Mucosa of descending colon (tissue), 3 donors: ENCODE results near the gene CPA5. TPM values are rescaled to one million over a fixed set of nuclear protein-coding genes. Genes with fewer than 3 reads are reported as not detected.

Experiments used
- ATAC-seq: fragments of 200-7000 bp; cut with Tn5 transposase; one replicate; pipeline ENCODE4 v1.9.1; 2020; ENCODE audit warnings: mild to moderate bottlenecking, moderate library complexity
- DNase-seq, 3 donors: peaks; one replicate each; pipeline ENCODE4 v3.0.0-alpha.2; 2020
- H3K36me3 ChIP-seq: fragments of 200-600 bp; one replicate; pipeline ENCODE4 v1.8.0; 2021; ENCODE audit warnings: low read depth, mild to moderate bottlenecking
- H3K4me1 ChIP-seq: fragments of 200-600 bp; one replicate; pipeline ENCODE4 v1.8.0; 2021; ENCODE audit warnings: low read depth, mild to moderate bottlenecking
- H3K4me3 ChIP-seq: fragments of 200-600 bp; one replicate; pipeline ENCODE4 v1.8.0; 2021; ENCODE audit warnings: mild to moderate bottlenecking
- H3K9me3 ChIP-seq: fragments of 200-600 bp; one replicate; pipeline ENCODE4 v1.8.0; 2021; ENCODE audit warnings: mild to moderate bottlenecking
- intact Hi-C, 2 donors: fragments of 100-400 bp; cut with DNase I in 1 of 2; cut with micrococcal nuclease in 1 of 2; formaldehyde crosslinking; loops; one replicate each; pipeline versions ENCODE4 v1.11.0 to v1.11.1; 2022; cut with DNase I, micrococcal nuclease
- total RNA-seq, 3 donors: library from RNA; stranded (reverse); fragmentation: NEBNext Ultra II Directional in 2 of 3; extraction: Animal tissue kit (Norgen Biotek cat#: 25700) in 2 of 3; gene quantifications; one replicate each; pipeline versions ENCODE4 v1.2.1 to v1.2.4, GENCODE V29; 2021 to 2023
- TF ChIP-seq, protein P1 (sequence below): fragments of 200-600 bp; IDR thresholded peaks from one replicate; pipeline ENCODE4 v1.8.0; 2022; ENCODE audit warnings: antibody characterized with exemption, mild to moderate bottlenecking
- donor health status: DM: no; HTN: no; CAD: no; lungs with moderate emphysema.
- donor health status: DM: no; HTN: no; CAD: no.
- donor health status: DM: no; HTN: yes; CAD: no.

The CPA5 gene
- total RNA-seq, 3 donors from 2014 or later = not detected

DNA sequence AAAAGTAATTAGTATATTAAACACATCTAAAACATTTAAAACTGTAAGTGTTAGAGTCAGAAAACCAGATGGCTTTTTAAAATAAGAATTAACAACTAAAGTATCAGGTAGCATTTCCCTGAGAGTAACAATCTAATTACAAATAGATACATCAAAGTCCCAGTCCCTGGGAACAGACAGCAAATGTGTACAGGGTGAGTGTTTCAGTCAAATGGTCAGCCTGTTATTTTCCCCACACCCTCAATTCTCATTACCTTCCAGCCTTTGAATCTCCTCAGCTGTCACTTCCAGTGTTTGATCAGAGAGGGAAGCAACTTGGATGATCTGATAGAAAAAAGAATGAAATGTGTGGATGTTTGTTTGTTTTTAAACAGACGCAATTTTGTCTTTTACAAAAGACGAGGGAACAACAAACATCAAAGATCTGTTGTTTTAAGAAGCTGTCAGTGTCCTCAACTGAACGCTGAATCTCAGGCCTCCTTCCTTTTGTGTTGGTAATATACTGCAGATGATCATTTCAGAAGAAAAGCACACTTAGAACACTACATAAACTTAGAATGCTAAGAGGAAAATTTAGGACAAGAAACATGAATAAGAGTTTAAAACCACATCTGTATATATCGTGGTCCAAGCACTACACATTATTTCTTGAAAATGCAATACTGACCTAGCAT lies 66.4 kb downstream of the CPA5 start:
- intact Hi-C loops = no loop called here
- TF ChIP-seq, protein P1, sequence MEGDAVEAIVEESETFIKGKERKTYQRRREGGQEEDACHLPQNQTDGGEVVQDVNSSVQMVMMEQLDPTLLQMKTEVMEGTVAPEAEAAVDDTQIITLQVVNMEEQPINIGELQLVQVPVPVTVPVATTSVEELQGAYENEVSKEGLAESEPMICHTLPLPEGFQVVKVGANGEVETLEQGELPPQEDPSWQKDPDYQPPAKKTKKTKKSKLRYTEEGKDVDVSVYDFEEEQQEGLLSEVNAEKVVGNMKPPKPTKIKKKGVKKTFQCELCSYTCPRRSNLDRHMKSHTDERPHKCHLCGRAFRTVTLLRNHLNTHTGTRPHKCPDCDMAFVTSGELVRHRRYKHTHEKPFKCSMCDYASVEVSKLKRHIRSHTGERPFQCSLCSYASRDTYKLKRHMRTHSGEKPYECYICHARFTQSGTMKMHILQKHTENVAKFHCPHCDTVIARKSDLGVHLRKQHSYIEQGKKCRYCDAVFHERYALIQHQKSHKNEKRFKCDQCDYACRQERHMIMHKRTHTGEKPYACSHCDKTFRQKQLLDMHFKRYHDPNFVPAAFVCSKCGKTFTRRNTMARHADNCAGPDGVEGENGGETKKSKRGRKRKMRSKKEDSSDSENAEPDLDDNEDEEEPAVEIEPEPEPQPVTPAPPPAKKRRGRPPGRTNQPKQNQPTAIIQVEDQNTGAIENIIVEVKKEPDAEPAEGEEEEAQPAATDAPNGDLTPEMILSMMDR = no peak
- H3K9me3 ChIP-seq = no peaks in the 10 kb centered on the region
- H3K36me3 ChIP-seq = no peaks in the 10 kb centered on the region
- ATAC-seq (no peak), DNase-seq (no peak)
- H3K4me3 ChIP-seq = no peak overlapping the region
- H3K4me1 ChIP-seq = no peaks in the 10 kb centered on the region

DNA sequence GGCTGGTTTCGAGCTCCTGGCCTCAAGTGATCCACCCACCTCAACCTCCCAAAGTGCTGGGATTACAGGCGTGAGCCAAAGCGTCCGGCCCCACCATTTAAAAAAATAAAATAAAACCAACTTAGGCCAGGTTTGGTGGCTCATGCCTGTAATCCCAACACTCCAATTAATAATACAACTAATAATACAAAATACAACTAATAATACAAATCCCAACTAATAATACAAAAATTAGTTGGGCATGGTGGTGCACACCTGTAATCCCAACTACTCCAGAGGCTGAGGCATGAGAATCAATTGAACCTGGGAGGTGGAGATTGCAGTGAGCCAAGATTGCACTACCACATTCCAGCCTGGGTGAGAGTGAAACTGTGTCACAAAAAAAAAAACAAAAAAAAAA lies 68.6 kb downstream of the CPA5 start:
- DNase-seq = no peak
- H3K4me3 ChIP-seq = no peak overlapping the region
- no peak for ATAC-seq
- H3K36me3 ChIP-seq = no peaks in the 10 kb centered on the region
- intact Hi-C loops = no loop called here
- H3K4me1 ChIP-seq = no peaks in the 10 kb centered on the region
- TF ChIP-seq, protein P1 = no peak
- no peaks in the 10 kb centered on the region for H3K9me3 ChIP-seq

DNA sequence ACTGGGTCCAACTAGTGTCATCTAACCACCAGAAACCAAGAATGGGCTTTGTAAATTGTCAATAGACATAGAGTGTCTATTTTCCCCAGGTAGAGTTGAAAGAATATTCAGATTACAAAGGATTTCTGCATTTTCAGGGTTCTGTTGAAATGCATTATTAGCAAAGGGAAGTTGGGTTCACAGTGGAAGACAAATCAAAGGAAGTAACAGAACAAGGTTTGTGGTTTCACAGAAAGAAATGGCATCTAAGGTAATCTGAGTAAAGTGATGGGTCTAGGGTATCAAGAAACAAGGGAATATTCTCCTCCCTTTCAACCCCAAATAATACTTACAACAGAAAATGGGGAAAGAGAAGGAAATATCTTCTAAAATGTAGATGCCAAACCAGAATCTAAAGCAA lies 70.4 kb downstream of the CPA5 start:
- no peak for DNase-seq
- Histone ChIP-seq H3K4me1 (no peaks in the 10 kb centered on the region), H3K4me3 (no peak overlapping the region), H3K36me3 (no peaks in the 10 kb centered on the region), H3K9me3 (no peaks in the 10 kb centered on the region)
- ATAC-seq = no peak
- intact Hi-C loops = no loop called here
- TF ChIP-seq, protein P1 = no peak

DNA sequence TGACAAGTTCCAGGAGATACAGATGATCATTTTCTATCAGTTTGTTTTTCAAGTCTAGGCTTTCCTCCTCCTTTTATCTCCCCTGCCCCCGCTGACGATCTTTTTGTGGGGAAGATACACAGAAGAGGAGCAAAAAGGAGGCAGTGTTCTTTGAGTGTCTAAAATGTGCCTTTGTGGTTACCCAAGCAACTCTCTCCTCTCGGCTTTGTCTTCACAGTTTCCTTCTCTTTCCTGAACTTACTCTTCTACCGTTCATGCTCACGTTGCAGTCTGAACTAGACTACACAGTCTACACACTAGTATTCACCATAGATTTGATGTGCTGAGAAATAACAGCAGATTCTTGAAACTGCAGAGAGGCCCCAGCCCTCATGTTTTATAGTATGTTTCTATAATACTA lies 72.6 kb downstream of the CPA5 start:
- TF ChIP-seq, protein P1 = no peak
- H3K9me3 ChIP-seq = no peaks in the 10 kb centered on the region
- no peaks in the 10 kb centered on the region for H3K4me1 ChIP-seq
- no peaks in the 10 kb centered on the region for H3K36me3 ChIP-seq
- ATAC-seq (no peak), DNase-seq (no peak)
- intact Hi-C loops = no loop called here
- no peak overlapping the region for H3K4me3 ChIP-seq

DNA sequence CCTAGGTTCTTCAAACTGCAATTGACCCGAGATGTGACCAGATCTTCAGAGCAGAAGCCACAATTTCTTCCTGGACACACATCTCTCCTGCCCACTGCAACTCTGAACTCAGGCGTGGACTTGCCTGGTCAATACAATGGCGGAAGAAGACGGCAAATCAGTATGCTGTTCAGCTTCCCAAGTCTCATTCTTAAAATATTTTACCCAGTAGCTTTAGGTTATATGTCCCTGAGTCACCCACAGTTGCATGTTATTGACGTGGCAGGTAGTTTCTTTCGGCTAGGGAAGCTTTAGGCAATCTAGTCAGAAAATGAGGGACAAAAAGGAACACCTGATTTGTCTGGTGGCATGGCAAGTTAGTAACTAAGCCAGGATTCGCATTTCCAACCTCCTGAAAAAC lies 73.7 kb downstream of the CPA5 start:
- intact Hi-C loops = no loop called here
- H3K4me1 ChIP-seq = no peaks in the 10 kb centered on the region
- no peaks in the 10 kb centered on the region for H3K9me3 ChIP-seq
- DNase-seq (no peak), ATAC-seq (no peak)
- TF ChIP-seq, protein P1 = no peak
- H3K36me3 ChIP-seq = no peaks in the 10 kb centered on the region
- no peak overlapping the region for H3K4me3 ChIP-seq

Other genes with a start within 250 kb of the CPA5 start
- gene TMEM209, start 139.4 kb upstream of the CPA5 start, total RNA-seq = 10 to 100 TPM; 19.1 to 28.9 (median 27.6) TPM
- gene SSMEM1, start 137.0 kb upstream of the CPA5 start, total RNA-seq = not detected
- gene CPA2, start 78.0 kb upstream of the CPA5 start, total RNA-seq = 1 to 10 TPM in 2 of 3 donors, under 1 TPM in 1; 0.22 to 2.6 (median 2.1) TPM
- gene CPA4, start 51.7 kb upstream of the CPA5 start, total RNA-seq = not detected
- not detected for gene CPA1, start 35.7 kb downstream of the CPA5 start, total RNA-seq
- 1 to 10 TPM; 6.4 to 8.3 (median 6.6) TPM for gene CEP41, start 96.2 kb downstream of the CPA5 start, total RNA-seq
- gene MEST, start 147.3 kb downstream of the CPA5 start, total RNA-seq = 10 to 100 TPM; 31.7 to 61.4 (median 42.6) TPM